ENCODE data around the gene FAM3A. TPM values are rescaled to one million over a fixed set of nuclear protein-coding genes. Genes with fewer than 3 reads are reported as not detected.
"Not testable (repeated sequence)": the region's sequence is repeated elsewhere in the genome, so short reads cannot be mapped to it uniquely, and the experiment has no call there.

The FAM3A gene
- total RNA-seq, 5 donors from 2014 or later (not counting 1 experiment from before 2014, with no cell fraction given), result 33.9 to 67.6 (median 57.8) TPM

- POLR2A ChIA-PET, result interaction anchor here in 1 of 2 donors (0.5 kb wide), 1 partner anchor 182 kb away, joined by 10 read pairs; no protein-coding TSS in a partner anchor
- 39% methylated on average over 3 of the region's 20 CpGs for WGBS (ENCODE audit: insufficient coverage)
- H3K36me3 ChIP-seq (ENCODE audit: control insufficient read depth in 2 of 2, extremely low read depth in 1 of 2, insufficient read depth in 1 of 2, low read length in 1 of 2), result peaks cover 0 to 12% of the 10 kb centered on the region in 2 donors
- peaks cover 2% of the 10 kb centered on the region for H3K36me3 Mint-ChIP-seq
- no peaks in the 10 kb centered on the region for H3K27me3 ChIP-seq (replicated peaks in 1 of 2; ENCODE audit: control insufficient read depth in 2 of 2, extremely low read depth in 1 of 2, insufficient read depth in 2 of 2, low read length in 1 of 2)
- peaks cover 0 to 52% of the 10 kb centered on the region in 2 experiments for H3K4me1 ChIP-seq (ENCODE audit: control insufficient read depth in 1 of 2, extremely low read depth in 1 of 2, insufficient read depth in 2 of 2, low read length in 2 of 2)
- H3K4me3 Mint-ChIP-seq, result peak overlapping the region; percentile 59 to 73 (median 61)
- ATAC-seq (replicated peaks in 1 of 4) (no peak), DNase-seq (peak in 3 of 35 experiments; percentile 7 to 46 (median 30))
- H3K9me3 Mint-ChIP-seq, result no peaks in the 10 kb centered on the region
- H3K27ac ChIP-seq (ENCODE audit: low read length), result peak overlapping the region; percentile 67
- peaks cover 0 to 6% of the 10 kb centered on the region in 2 donors for H3K27me3 Mint-ChIP-seq
- peaks cover 27 to 39% (median 34%) of the 10 kb centered on the region in 3 donors for H3K4me1 Mint-ChIP-seq
- CTCF ChIA-PET, result interaction anchor here in 1 of 2 donors (0.6 kb wide), 1 partner anchor 113 kb away, joined by 3 read pairs; no protein-coding TSS in a partner anchor
- H3K4me3 ChIP-seq (ENCODE audit: control insufficient read depth in 1 of 2, extremely low read depth in 1 of 2, low read length in 1 of 2), result peak overlapping the region in 1 of 2 donors; percentile 12
- H3K27ac Mint-ChIP-seq, result peak overlapping the region; percentile 84 to 90
- no peaks in the 10 kb centered on the region for H3K9me3 ChIP-seq
These were observed 26.8 kb upstream of the FAM3A start for GRCh38 chrX:154542723-154543424.

- peaks cover 0 to 52% of the 10 kb centered on the region in 2 experiments for H3K4me1 ChIP-seq (ENCODE audit: control insufficient read depth in 1 of 2, extremely low read depth in 1 of 2, insufficient read depth in 2 of 2, low read length in 2 of 2)
- peaks cover 0 to 12% of the 10 kb centered on the region in 2 donors for H3K36me3 ChIP-seq (ENCODE audit: control insufficient read depth in 2 of 2, extremely low read depth in 1 of 2, insufficient read depth in 1 of 2, low read length in 1 of 2)
- no CpG with 5 or more reads among the region's 12 CpGs for WGBS (ENCODE audit: insufficient coverage)
- no peaks in the 10 kb centered on the region for H3K27me3 ChIP-seq (replicated peaks in 1 of 2; ENCODE audit: control insufficient read depth in 2 of 2, extremely low read depth in 1 of 2, insufficient read depth in 2 of 2, low read length in 1 of 2)
- no peaks in the 10 kb centered on the region for H3K9me3 ChIP-seq
- peak overlapping the region; percentile 59 to 73 (median 61) for H3K4me3 Mint-ChIP-seq
- H3K27ac ChIP-seq (ENCODE audit: low read length), result peak overlapping the region; percentile 67
- CTCF ChIA-PET, result interaction anchor here in 1 of 2 donors (0.6 kb wide), 1 partner anchor 112 kb away, joined by 3 read pairs; no protein-coding TSS in a partner anchor
- H3K27ac Mint-ChIP-seq, result peak overlapping the region; percentile 84 to 90
- DNase-seq, result peak in 12 of 35 experiments; percentile 10 to 38 (median 24)
- H3K9me3 Mint-ChIP-seq, result no peaks in the 10 kb centered on the region
- peaks cover 2% of the 10 kb centered on the region for H3K36me3 Mint-ChIP-seq
- POLR2A ChIA-PET, result interaction anchor here in 1 of 2 donors (0.5 kb wide), 1 partner anchor 182 kb away, joined by 10 read pairs; no protein-coding TSS in a partner anchor
- H3K27me3 Mint-ChIP-seq, result peaks cover 0 to 6% of the 10 kb centered on the region in 2 donors
- peak overlapping the region in 1 of 2 donors; percentile 12 for H3K4me3 ChIP-seq (ENCODE audit: control insufficient read depth in 1 of 2, extremely low read depth in 1 of 2, low read length in 1 of 2)
- no peak for ATAC-seq (replicated peaks in 1 of 4)
- peaks cover 24 to 38% (median 33%) of the 10 kb centered on the region in 3 donors for H3K4me1 Mint-ChIP-seq
These were observed 26.1 kb upstream of the FAM3A start for GRCh38 chrX:154541896-154542722.

- peaks cover 24 to 38% (median 33%) of the 10 kb centered on the region in 3 donors for H3K4me1 Mint-ChIP-seq
- H3K4me3 Mint-ChIP-seq, result no peak overlapping the region
- H3K4me3 ChIP-seq (ENCODE audit: control insufficient read depth in 1 of 2, extremely low read depth in 1 of 2, low read length in 1 of 2), result no peak overlapping the region
- DNase-seq, result no peak
- H3K36me3 ChIP-seq (ENCODE audit: control insufficient read depth in 2 of 2, extremely low read depth in 1 of 2, insufficient read depth in 1 of 2, low read length in 1 of 2), result peaks cover 0 to 12% of the 10 kb centered on the region in 2 donors
- no peak for ATAC-seq (replicated peaks in 1 of 4)
- H3K9me3 ChIP-seq, result no peaks in the 10 kb centered on the region
- WGBS (ENCODE audit: insufficient coverage), result no CpG with 5 or more reads among the region's 5 CpGs
- POLR2A ChIA-PET, result no interaction called here
- no peaks in the 10 kb centered on the region for H3K27me3 ChIP-seq (replicated peaks in 1 of 2; ENCODE audit: control insufficient read depth in 2 of 2, extremely low read depth in 1 of 2, insufficient read depth in 2 of 2, low read length in 1 of 2)
- CTCF ChIA-PET, result no interaction called here
- H3K27me3 Mint-ChIP-seq, result peaks cover 0 to 6% of the 10 kb centered on the region in 2 donors
- H3K27ac ChIP-seq (ENCODE audit: low read length), result peak overlapping the region; percentile 67
- no peak overlapping the region for H3K27ac Mint-ChIP-seq
- peaks cover 0 to 52% of the 10 kb centered on the region in 2 experiments for H3K4me1 ChIP-seq (ENCODE audit: control insufficient read depth in 1 of 2, extremely low read depth in 1 of 2, insufficient read depth in 2 of 2, low read length in 2 of 2)
- H3K9me3 Mint-ChIP-seq, result no peaks in the 10 kb centered on the region
- peaks cover 2% of the 10 kb centered on the region for H3K36me3 Mint-ChIP-seq
These were observed 25.5 kb upstream of the FAM3A start for GRCh38 chrX:154541589-154541895.

- ChIA-PET CTCF (no interaction called here), POLR2A (no interaction called here)
- WGBS (ENCODE audit: insufficient coverage), result 94% methylated on average over 9 of the region's 19 CpGs
- Mint-ChIP-seq H3K27me3 (peaks cover 0 to 6% of the 10 kb centered on the region in 2 donors), H3K9me3 (no peaks in the 10 kb centered on the region), H3K4me3 (no peak overlapping the region), H3K27ac (peak overlapping the region; percentile 52 to 57), H3K4me1 (peaks cover 21 to 34% (median 30%) of the 10 kb centered on the region in 3 donors), H3K36me3 (peaks cover 2% of the 10 kb centered on the region)
- Histone ChIP-seq H3K9me3 (no peaks in the 10 kb centered on the region), H3K4me3 (ENCODE audit: control insufficient read depth in 1 of 2, extremely low read depth in 1 of 2, low read length in 1 of 2) (no peak overlapping the region), H3K4me1 (ENCODE audit: control insufficient read depth in 1 of 2, extremely low read depth in 1 of 2, insufficient read depth in 2 of 2, low read length in 2 of 2) (peaks cover 0 to 47% of the 10 kb centered on the region in 2 experiments), H3K27ac (ENCODE audit: low read length) (no peak overlapping the region), H3K36me3 (ENCODE audit: control insufficient read depth in 2 of 2, extremely low read depth in 1 of 2, insufficient read depth in 1 of 2, low read length in 1 of 2) (peaks cover 0 to 14% of the 10 kb centered on the region in 2 donors), H3K27me3 (replicated peaks in 1 of 2; ENCODE audit: control insufficient read depth in 2 of 2, extremely low read depth in 1 of 2, insufficient read depth in 2 of 2, low read length in 1 of 2) (no peaks in the 10 kb centered on the region)
- DNase-seq (no peak), ATAC-seq (replicated peaks in 1 of 4) (no peak)
These were observed 25.0 kb upstream of the FAM3A start for GRCh38 chrX:154540897-154541535.

GRCh38 chrX:154540365-154540764 is 24.3 kb upstream of the FAM3A start:
- H3K36me3 Mint-ChIP-seq; H3K27me3 ChIP-seq (replicated peaks in 1 of 2; ENCODE audit: control insufficient read depth in 2 of 2, extremely low read depth in 1 of 2, insufficient read depth in 2 of 2, low read length in 1 of 2); H3K27ac Mint-ChIP-seq; ATAC-seq (replicated peaks in 1 of 4); H3K9me3 ChIP-seq; H3K4me3 Mint-ChIP-seq; CTCF ChIA-PET; H3K27ac ChIP-seq (ENCODE audit: low read length); H3K27me3 Mint-ChIP-seq; DNase-seq; H3K4me3 ChIP-seq (ENCODE audit: control insufficient read depth in 1 of 2, extremely low read depth in 1 of 2, low read length in 1 of 2); H3K9me3 Mint-ChIP-seq: not testable (repeated sequence)
- POLR2A ChIA-PET, result interaction anchor here in 1 of 2 donors (0.7 kb wide), 2 partner anchors 536 to 588 kb away, joined by 10 to 11 read pairs; no protein-coding TSS in a partner anchor
- 100% methylated on average over 2 of the region's 7 CpGs for WGBS (ENCODE audit: insufficient coverage)
- Histone ChIP-seq H3K4me1 (ENCODE audit: control insufficient read depth in 1 of 2, extremely low read depth in 1 of 2, insufficient read depth in 2 of 2, low read length in 2 of 2) (peaks cover 0 to 42% of the 10 kb centered on the region in 2 experiments), H3K36me3 (ENCODE audit: control insufficient read depth in 2 of 2, extremely low read depth in 1 of 2, insufficient read depth in 1 of 2, low read length in 1 of 2) (peaks cover 0 to 19% of the 10 kb centered on the region in 2 donors)
- H3K4me1 Mint-ChIP-seq, result peaks cover 19 to 29% (median 25%) of the 10 kb centered on the region in 3 donors

GRCh38 chrX:154539077-154539476 is 23.0 kb upstream of the FAM3A start:
- peaks cover 0 to 6% of the 10 kb centered on the region in 2 donors for H3K27me3 Mint-ChIP-seq
- WGBS (ENCODE audit: insufficient coverage), result 82% methylated on average over 2 of the region's 8 CpGs
- H3K27ac ChIP-seq (ENCODE audit: low read length), result no peak overlapping the region
- ATAC-seq (replicated peaks in 1 of 4) (no peak), DNase-seq (no peak)
- H3K4me1 ChIP-seq (ENCODE audit: control insufficient read depth in 1 of 2, extremely low read depth in 1 of 2, insufficient read depth in 2 of 2, low read length in 2 of 2), result peaks cover 0 to 41% of the 10 kb centered on the region in 2 experiments
- H3K4me1 Mint-ChIP-seq, result peaks cover 20 to 27% (median 26%) of the 10 kb centered on the region in 3 donors
- no peaks in the 10 kb centered on the region for H3K27me3 ChIP-seq (replicated peaks in 1 of 2; ENCODE audit: control insufficient read depth in 2 of 2, extremely low read depth in 1 of 2, insufficient read depth in 2 of 2, low read length in 1 of 2)
- no peaks in the 10 kb centered on the region for H3K9me3 Mint-ChIP-seq
- CTCF ChIA-PET, result interaction anchor here in 1 of 2 donors (0.6 kb wide), 1 partner anchor 202 kb away, joined by 6 read pairs; no protein-coding TSS in a partner anchor
- H3K4me3 ChIP-seq (ENCODE audit: control insufficient read depth in 1 of 2, extremely low read depth in 1 of 2, low read length in 1 of 2), result no peak overlapping the region
- H3K27ac Mint-ChIP-seq, result peak overlapping the region in 1 of 2 donors; percentile 64
- POLR2A ChIA-PET, result no interaction called here
- peaks cover 0 to 22% of the 10 kb centered on the region in 2 donors for H3K36me3 ChIP-seq (ENCODE audit: control insufficient read depth in 2 of 2, extremely low read depth in 1 of 2, insufficient read depth in 1 of 2, low read length in 1 of 2)
- H3K4me3 Mint-ChIP-seq, result no peak overlapping the region
- H3K9me3 ChIP-seq, result no peaks in the 10 kb centered on the region
- no peaks in the 10 kb centered on the region for H3K36me3 Mint-ChIP-seq
